ENCODE results near the gene GDE1.

- TF ChIP-seq CTCF (IDR thresholded peaks at IDR 0.05) (no peak), POLR2A (IDR thresholded peaks at IDR 0.05) (no peak)
These were observed 37.8 kb downstream of the GDE1 start for GRCh38 chr16:19484096-19484495.
